Panc1 (cell line): Measurements from ENCODE around the gene NT5C1A.

Experiments
- POLR2AphosphoS5 ChIP-seq: IDR thresholded peaks from 2 replicates; pipeline ENCODE4 v1.6.1; 2012; ENCODE audit warnings: mild to moderate bottlenecking, low read depth, low read length, moderate library complexity
- TF ChIP-seq, protein P1 (sequence below): fragments of 450-650 bp; IDR thresholded peaks from 2 replicates; pipeline ENCODE4 v1.5.1; 2017; ENCODE audit warnings: mild to moderate bottlenecking

DNA sequence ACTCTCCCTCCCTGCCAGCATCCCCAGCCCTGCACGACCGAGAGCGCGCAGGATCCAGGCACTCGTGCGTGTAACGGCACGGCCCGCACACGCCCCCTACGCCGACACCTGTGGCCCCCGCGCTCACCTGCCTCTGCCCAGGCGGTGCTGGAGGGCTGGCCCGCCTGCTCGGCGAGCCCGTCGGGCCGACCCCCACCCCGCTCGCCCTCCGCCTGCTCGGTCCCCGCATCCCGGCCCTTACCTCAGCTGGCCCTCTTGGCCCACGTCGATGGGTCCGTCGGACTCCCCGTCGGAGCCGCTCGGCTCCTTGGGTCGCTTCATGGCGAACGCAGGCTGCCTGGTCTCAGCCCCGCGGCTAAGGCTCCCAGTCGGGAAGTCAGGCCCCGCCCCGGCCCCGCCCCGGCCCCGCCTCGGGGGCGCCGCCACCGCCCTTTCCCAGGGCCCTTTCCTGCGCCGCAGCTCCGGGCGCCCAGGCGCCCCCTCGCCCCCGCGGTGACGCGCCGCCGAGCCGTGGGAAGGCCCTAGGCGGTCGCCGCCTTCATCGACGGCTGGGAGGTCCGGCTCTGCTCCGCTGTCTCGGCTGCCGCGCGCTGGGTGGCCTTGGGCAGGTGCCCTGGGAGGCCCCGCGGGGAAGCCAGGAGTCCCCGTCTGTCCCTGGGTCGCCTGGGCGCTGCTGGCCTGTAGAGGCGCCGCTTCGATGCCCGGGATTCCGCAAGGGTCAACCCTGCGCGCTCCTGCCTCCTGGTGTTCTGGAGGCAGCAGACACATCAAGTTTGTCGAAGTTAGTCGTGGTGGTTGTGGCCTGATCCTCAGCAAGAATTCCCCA lies 32.4 kb downstream of the NT5C1A start, which contains the start of gene HEYL:
- TF ChIP-seq, protein P1, sequence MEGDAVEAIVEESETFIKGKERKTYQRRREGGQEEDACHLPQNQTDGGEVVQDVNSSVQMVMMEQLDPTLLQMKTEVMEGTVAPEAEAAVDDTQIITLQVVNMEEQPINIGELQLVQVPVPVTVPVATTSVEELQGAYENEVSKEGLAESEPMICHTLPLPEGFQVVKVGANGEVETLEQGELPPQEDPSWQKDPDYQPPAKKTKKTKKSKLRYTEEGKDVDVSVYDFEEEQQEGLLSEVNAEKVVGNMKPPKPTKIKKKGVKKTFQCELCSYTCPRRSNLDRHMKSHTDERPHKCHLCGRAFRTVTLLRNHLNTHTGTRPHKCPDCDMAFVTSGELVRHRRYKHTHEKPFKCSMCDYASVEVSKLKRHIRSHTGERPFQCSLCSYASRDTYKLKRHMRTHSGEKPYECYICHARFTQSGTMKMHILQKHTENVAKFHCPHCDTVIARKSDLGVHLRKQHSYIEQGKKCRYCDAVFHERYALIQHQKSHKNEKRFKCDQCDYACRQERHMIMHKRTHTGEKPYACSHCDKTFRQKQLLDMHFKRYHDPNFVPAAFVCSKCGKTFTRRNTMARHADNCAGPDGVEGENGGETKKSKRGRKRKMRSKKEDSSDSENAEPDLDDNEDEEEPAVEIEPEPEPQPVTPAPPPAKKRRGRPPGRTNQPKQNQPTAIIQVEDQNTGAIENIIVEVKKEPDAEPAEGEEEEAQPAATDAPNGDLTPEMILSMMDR, result peak; percentile 83
- TF ChIP-seq POLR2AphosphoS5, result no peak
